Measurements from ENCODE around the gene FOXL3. TPM values are rescaled to one million over a fixed set of nuclear protein-coding genes. Genes with fewer than 3 reads are reported as not detected.

Gene FOXL3
- total and polyA plus RNA-seq, 8 donors: not detected

- no peak overlapping the region for H3K27ac ChIP-seq
- no peak overlapping the region for H3K4me3 ChIP-seq
- intact Hi-C loops (cut with DNase I; ENCODE audit: low total_unique reads): no loop called here
- TF ChIP-seq POLR2AphosphoS5 (IDR thresholded peaks at IDR 0.05) (no peak), EP300 (IDR thresholded peaks at IDR 0.05) (no peak), CTCF (IDR thresholded peaks at IDR 0.05) (no peak), POLR2A (IDR thresholded peaks at IDR 0.05) (no peak)
- WGBS, 5 donors: 79 to 87% (median 86%) methylated on average over 18 of the region's 18 CpGs
- H3K27me3 ChIP-seq: peaks cover 0 to 20% (median 0%) of the 10 kb centered on the region in 3 donors
- peaks cover 0 to 3% (median 1%) of the 10 kb centered on the region in 4 donors for H3K4me1 ChIP-seq
- peaks cover 0 to 23% (median 17%) of the 10 kb centered on the region in 4 donors for H3K9me3 ChIP-seq
- no peaks in the 10 kb centered on the region for H3K36me3 ChIP-seq
- DNase-seq: no peak
These were observed 17.8 kb upstream of the FOXL3 start for GRCh38 chr7:272108-272615.

- no peak overlapping the region for H3K4me3 ChIP-seq
- H3K27me3 ChIP-seq: peaks cover 0 to 20% (median 0%) of the 10 kb centered on the region in 3 donors
- H3K9me3 ChIP-seq: peaks cover 0 to 25% (median 17%) of the 10 kb centered on the region in 4 donors
- no peak for DNase-seq
- WGBS, 5 donors: 86 to 91% (median 86%) methylated on average over 14 of the region's 14 CpGs
- H3K36me3 ChIP-seq: no peaks in the 10 kb centered on the region
- no peak overlapping the region for H3K27ac ChIP-seq
- intact Hi-C loops (cut with DNase I; ENCODE audit: low total_unique reads): no loop called here
- TF ChIP-seq CTCF (IDR thresholded peaks at IDR 0.05): no peak
- no peak for TF ChIP-seq EP300 (IDR thresholded peaks at IDR 0.05)
- TF ChIP-seq POLR2A (IDR thresholded peaks at IDR 0.05): no peak
- no peak for TF ChIP-seq POLR2AphosphoS5 (IDR thresholded peaks at IDR 0.05)
- H3K4me1 ChIP-seq: no peaks in the 10 kb centered on the region
These were observed 17.3 kb upstream of the FOXL3 start for GRCh38 chr7:272631-273030.

- WGBS, 5 donors: 82 to 98% (median 96%) methylated on average over 7 of the region's 7 CpGs
- H3K27ac ChIP-seq: no peak overlapping the region
- no peaks in the 10 kb centered on the region for H3K4me1 ChIP-seq
- peaks cover 0 to 20% (median 0%) of the 10 kb centered on the region in 3 donors for H3K27me3 ChIP-seq
- no peaks in the 10 kb centered on the region for H3K36me3 ChIP-seq
- no peak overlapping the region for H3K4me3 ChIP-seq
- H3K9me3 ChIP-seq: peaks cover 0 to 25% (median 17%) of the 10 kb centered on the region in 4 donors
- TF ChIP-seq POLR2AphosphoS5 (IDR thresholded peaks at IDR 0.05) (no peak), POLR2A (IDR thresholded peaks at IDR 0.05) (no peak), EP300 (IDR thresholded peaks at IDR 0.05) (no peak), CTCF (IDR thresholded peaks at IDR 0.05) (no peak)
- intact Hi-C loops (cut with DNase I; ENCODE audit: low total_unique reads): no loop called here
- DNase-seq: no peak
These were observed 16.6 kb upstream of the FOXL3 start for GRCh38 chr7:273327-273726.

- Histone ChIP-seq H3K27me3 (peaks cover 0 to 20% (median 0%) of the 10 kb centered on the region in 3 donors), H3K4me1 (no peaks in the 10 kb centered on the region), H3K9me3 (peaks cover 0 to 25% (median 17%) of the 10 kb centered on the region in 4 donors), H3K36me3 (no peaks in the 10 kb centered on the region), H3K27ac (no peak overlapping the region), H3K4me3 (no peak overlapping the region)
- TF ChIP-seq EP300 (IDR thresholded peaks at IDR 0.05) (no peak), POLR2AphosphoS5 (IDR thresholded peaks at IDR 0.05) (no peak), CTCF (IDR thresholded peaks at IDR 0.05) (no peak), POLR2A (IDR thresholded peaks at IDR 0.05) (no peak)
- intact Hi-C loops (cut with DNase I; ENCODE audit: low total_unique reads): no loop called here
- WGBS, 5 donors: 17 to 44% (median 26%) methylated on average over 2 of the region's 2 CpGs
- no peak for DNase-seq
These were observed 15.7 kb upstream of the FOXL3 start for GRCh38 chr7:274266-274665.
